Calu3 (cell line): ENCODE measurements around the gene PRLH. TPM values are rescaled to one million over a fixed set of nuclear protein-coding genes. Genes with fewer than 3 reads are reported as not detected.

ENCODE experiments used
- BruUV-seq: library from RNA; stranded (reverse); fragments of 400-500 nt; replicated peaks from 2 replicates; lab custom pipeline; 2021; lab: Mats Ljungman, UMichigan
- CTCF ChIA-PET: fragments of 300-600 bp; sonication (Branson Sonifier 250); formaldehyde crosslinking; loops from one replicate; lab custom pipeline; 2022; ENCODE audit warnings: antibody characterized with exemption; lab: Charles Lee
- DNase-seq: peaks from one replicate; pipeline ENCODE4 v3.0.0; 2022
- H3K27ac Mint-ChIP-seq: one replicate; pipeline ENCODE4 v1.8.0; 2022; ENCODE audit warnings: mixed read lengths; ENCODE audit not compliant: unreplicated experiment
- H3K27me3 Mint-ChIP-seq: one replicate; pipeline ENCODE4 v1.8.0; 2022; ENCODE audit warnings: mixed read lengths; ENCODE audit not compliant: unreplicated experiment
- H3K36me3 Mint-ChIP-seq: one replicate; pipeline ENCODE4 v1.8.0; 2022; ENCODE audit warnings: mild to moderate bottlenecking, moderate library complexity, mixed read lengths; ENCODE audit not compliant: insufficient read depth, unreplicated experiment
- H3K4me1 Mint-ChIP-seq: one replicate; pipeline ENCODE4 v1.8.0; 2022; ENCODE audit warnings: mild to moderate bottlenecking, low read depth, mixed read lengths; ENCODE audit not compliant: unreplicated experiment
- H3K4me3 Mint-ChIP-seq: one replicate; pipeline ENCODE4 v1.8.0; 2022; ENCODE audit warnings: mild to moderate bottlenecking, low read depth, moderate library complexity, mixed read lengths; ENCODE audit not compliant: unreplicated experiment
- H3K9me3 Mint-ChIP-seq: one replicate; pipeline ENCODE4 v1.8.0; 2022; ENCODE audit warnings: low read depth, mixed read lengths; ENCODE audit not compliant: unreplicated experiment
- CTCF ChIP-seq: fragments of 200-600 bp; IDR thresholded peaks from one replicate; pipeline ENCODE4 v1.8.0; 2022; ENCODE audit warnings: antibody characterized with exemption; ENCODE audit not compliant: unreplicated experiment
- intact Hi-C: fragments of 100-400 bp; cut with micrococcal nuclease; formaldehyde crosslinking; loops from one replicate; pipeline ENCODE4 v1.10.0; 2022; ENCODE audit not compliant: unreplicated experiment
- total RNA-seq: library from RNA; stranded (reverse); gene quantifications from 2 replicates; pipeline ENCODE4 v1.2.3, GENCODE V29; 2022

The PRLH gene
- total RNA-seq, 1 experiment from 2014 or later = not detected

GRCh38 chr2:237616373-237616733, 50.0 kb downstream of the PRLH start:
- Mint-ChIP-seq H3K27me3 (peaks cover 31% of the 10 kb centered on the region), H3K9me3 (no peaks in the 10 kb centered on the region), H3K4me3 (no peak overlapping the region), H3K36me3 (no peaks in the 10 kb centered on the region), H3K27ac (no peak overlapping the region), H3K4me1 (peaks cover 15% of the 10 kb centered on the region)
- CTCF ChIA-PET = no interaction called here
- intact Hi-C loops = no loop called here
- no peak for TF ChIP-seq CTCF
- no peak for DNase-seq
- BruUV-seq = no TSS peak

Other genes starting within 250 kb of the PRLH start
- 0.07 TPM in 1 of 2 replicates, not detected in the other for gene COL6A3, start 152.4 kb upstream of the PRLH start, total RNA-seq
- gene MLPH, start 79.3 kb upstream of the PRLH start, total RNA-seq = 39.8 and 47.2 TPM in 2 replicates
- gene RAB17, start 24.2 kb downstream of the PRLH start, total RNA-seq = 33.3 and 38.3 TPM in 2 replicates
- 152 and 161 TPM in 2 replicates for gene LRRFIP1, start 61.0 kb downstream of the PRLH start, total RNA-seq
- gene RBM44, start 232.2 kb downstream of the PRLH start, total RNA-seq = 0.56 and 1.0 TPM in 2 replicates